ENCODE results near the gene VSTM4.

DNA sequence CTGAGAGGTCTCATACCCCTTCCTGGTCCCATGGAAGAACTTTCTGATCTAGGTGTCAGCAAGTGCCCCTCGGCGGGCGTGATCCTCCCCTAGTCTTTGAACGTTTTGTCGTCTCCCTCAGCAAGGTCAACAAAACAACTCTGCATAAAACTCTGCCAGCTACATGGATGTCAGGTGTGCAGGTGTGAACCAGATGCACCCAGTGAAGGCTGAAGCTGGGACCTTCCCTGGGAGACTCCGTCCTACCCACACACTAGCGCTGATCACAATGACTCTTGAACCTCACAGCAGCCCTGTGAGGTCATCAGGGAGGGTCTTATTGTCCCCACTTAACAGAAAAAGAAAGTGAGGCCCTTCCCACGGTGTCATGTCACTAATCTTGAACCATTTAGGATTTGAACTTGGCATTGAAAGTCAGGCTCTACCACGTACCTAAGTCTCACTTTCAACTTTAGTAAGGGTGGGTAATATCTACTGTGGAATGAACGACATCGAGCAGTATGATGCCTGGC is 68.1 kb downstream of the VSTM4 start:
- TF ChIP-seq EZH2 (IDR thresholded peaks at IDR 0.05; ENCODE audit: borderline replicate concordance, insufficient read depth, low read depth, low read length, poor library complexity, severe bottlenecking), result no peak
- TF ChIP-seq, protein P1, sequence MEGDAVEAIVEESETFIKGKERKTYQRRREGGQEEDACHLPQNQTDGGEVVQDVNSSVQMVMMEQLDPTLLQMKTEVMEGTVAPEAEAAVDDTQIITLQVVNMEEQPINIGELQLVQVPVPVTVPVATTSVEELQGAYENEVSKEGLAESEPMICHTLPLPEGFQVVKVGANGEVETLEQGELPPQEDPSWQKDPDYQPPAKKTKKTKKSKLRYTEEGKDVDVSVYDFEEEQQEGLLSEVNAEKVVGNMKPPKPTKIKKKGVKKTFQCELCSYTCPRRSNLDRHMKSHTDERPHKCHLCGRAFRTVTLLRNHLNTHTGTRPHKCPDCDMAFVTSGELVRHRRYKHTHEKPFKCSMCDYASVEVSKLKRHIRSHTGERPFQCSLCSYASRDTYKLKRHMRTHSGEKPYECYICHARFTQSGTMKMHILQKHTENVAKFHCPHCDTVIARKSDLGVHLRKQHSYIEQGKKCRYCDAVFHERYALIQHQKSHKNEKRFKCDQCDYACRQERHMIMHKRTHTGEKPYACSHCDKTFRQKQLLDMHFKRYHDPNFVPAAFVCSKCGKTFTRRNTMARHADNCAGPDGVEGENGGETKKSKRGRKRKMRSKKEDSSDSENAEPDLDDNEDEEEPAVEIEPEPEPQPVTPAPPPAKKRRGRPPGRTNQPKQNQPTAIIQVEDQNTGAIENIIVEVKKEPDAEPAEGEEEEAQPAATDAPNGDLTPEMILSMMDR (IDR thresholded peaks at IDR 0.05), result no peak

All from B cell (primary cell).